ENCODE data around the gene IRF3.

DNA sequence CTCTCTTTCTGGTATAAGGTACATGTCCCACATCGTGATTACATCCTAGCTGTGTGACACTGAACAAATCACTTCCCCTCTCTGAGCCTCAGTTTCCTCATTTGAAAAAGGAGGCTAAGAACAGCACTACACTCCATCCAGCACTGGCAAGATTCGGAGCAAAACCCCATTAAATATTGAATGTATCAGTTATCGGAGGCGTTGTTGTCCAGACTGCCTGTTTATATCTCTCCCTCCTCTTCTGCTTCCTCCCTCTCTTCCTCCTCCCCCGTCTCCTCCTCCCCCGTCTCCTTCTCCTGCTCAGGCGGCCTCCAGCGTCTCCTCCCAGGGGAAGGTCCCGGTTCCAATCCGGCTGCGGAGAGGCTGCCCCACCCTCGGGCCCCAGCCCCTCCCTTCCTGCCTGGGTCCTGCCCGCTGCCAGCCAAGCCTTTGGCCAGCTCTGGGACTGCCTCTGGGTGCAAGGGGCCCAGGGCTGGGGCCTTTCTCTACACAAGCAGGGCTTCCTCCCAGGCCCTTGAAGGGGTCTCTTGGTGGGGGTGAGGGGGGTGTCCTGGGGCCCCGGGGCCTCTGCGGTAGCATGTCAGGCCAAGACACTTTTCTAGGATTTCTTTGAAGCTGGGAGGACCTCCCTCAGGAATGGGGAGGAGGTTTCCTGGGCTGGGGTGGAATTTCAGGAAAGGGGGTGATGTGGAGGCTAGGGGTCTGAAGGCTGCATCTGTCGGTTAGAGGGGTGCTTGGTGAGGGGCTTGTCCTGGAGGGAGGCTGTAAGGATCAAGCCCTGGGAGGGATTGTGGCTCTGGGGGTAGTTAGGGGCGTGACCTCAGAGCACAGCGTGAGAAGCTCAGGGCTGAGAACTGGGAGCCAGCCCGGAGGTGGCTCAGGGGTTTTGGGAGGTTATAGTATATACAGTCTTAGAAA lies 27.6 kb downstream of the IRF3 start:
- no peak for TF ChIP-seq NFIC (IDR thresholded peaks at IDR 0.05)
- peak; percentile 23; the same call in 1 of the 2 replicates for TF ChIP-seq EGR1 (IDR thresholded peaks at IDR 0.05)
- TF ChIP-seq, protein P1, sequence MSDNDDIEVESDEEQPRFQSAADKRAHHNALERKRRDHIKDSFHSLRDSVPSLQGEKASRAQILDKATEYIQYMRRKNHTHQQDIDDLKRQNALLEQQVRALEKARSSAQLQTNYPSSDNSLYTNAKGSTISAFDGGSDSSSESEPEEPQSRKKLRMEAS (IDR thresholded peaks at IDR 0.05), result no peak
- no peak for TF ChIP-seq REST (IDR thresholded peaks at IDR 0.05; ENCODE audit: low read depth)
- TF ChIP-seq FOXM1 (IDR thresholded peaks at IDR 0.05; ENCODE audit: borderline replicate concordance, low read depth), result no peak
